ENCODE results near the gene PDILT. TPM values are rescaled to one million over a fixed set of nuclear protein-coding genes. Genes with fewer than 3 reads are reported as not detected.

The PDILT gene
- total RNA-seq, 2 experiments from 2014 or later: not detected

GRCh38 chr16:20329392-20330138 is 75.0 kb downstream of the PDILT start:
- Mint-ChIP-seq H3K27me3 (no peaks in the 10 kb centered on the region), H3K9me3 (no peaks in the 10 kb centered on the region), H3K4me3 (no peak overlapping the region), H3K36me3 (ENCODE audit: low read depth) (no peaks in the 10 kb centered on the region), H3K4me1 (ENCODE audit: low read depth) (no peaks in the 10 kb centered on the region), H3K27ac (no peak overlapping the region)
- intact Hi-C loops (cut with micrococcal nuclease): no loop called here
- ChIA-PET CTCF (no interaction called here), POLR2A (interaction anchor here (0.6 kb wide), 2 partner anchors 633 to 1087 kb away, joined by 3 read pairs; no protein-coding TSS in a partner anchor)
- TF ChIP-seq CTCF (IDR thresholded peaks at IDR 0.05): no peak
- DNase-seq: no peak
- ATAC-seq: no peak

GRCh38 chr16:20327444-20328041 is 77.0 kb downstream of the PDILT start, which contains the start of gene GP2:
GP2 (minus strand) TSS chr16:20327513; CDS start chr16:20326431, 1,082 bp downstream.
- no peak within 1 kb of the TSS for H3K4me3 Mint-ChIP-seq
- ATAC-seq (no peak), DNase-seq (no peak)
- H3K36me3 Mint-ChIP-seq (ENCODE audit: low read depth): no peaks in the 10 kb centered on the region
- no peak within 1 kb of the TSS for H3K27ac Mint-ChIP-seq
- TF ChIP-seq CTCF (IDR thresholded peaks at IDR 0.05): no peak
- ChIA-PET POLR2A (no interaction called here), CTCF (no interaction called here)
- intact Hi-C loops (cut with micrococcal nuclease): no loop called here
- H3K4me1 Mint-ChIP-seq (ENCODE audit: low read depth): no peaks in the 10 kb centered on the region
- no peaks in the 10 kb centered on the region for H3K9me3 Mint-ChIP-seq
- H3K27me3 Mint-ChIP-seq: no peaks in the 10 kb centered on the region

DNA sequence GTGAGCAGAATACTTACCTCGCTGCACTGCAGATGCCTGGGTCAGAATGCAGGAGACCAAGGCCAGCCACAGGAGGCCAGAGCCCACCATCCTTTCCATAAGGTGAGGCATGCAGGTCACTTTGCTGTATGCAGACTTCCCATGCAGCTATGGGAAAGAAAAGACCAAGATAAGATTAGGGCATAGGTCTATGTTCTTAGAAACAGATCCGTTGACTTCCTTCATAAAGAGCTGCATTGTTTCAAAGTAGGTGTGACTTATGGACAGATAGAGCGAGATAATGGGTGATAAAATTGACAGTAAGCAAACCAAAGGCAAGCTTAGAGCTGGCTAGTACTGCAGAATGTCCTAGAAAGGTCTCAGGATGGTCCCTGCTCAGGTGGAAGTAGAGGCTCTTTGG is 78.2 kb downstream of the PDILT start:
- ChIA-PET POLR2A (no interaction called here), CTCF (no interaction called here)
- TF ChIP-seq CTCF (IDR thresholded peaks at IDR 0.05): no peak
- Mint-ChIP-seq H3K36me3 (ENCODE audit: low read depth) (no peaks in the 10 kb centered on the region), H3K27me3 (no peaks in the 10 kb centered on the region), H3K27ac (no peak overlapping the region), H3K9me3 (no peaks in the 10 kb centered on the region), H3K4me3 (no peak overlapping the region), H3K4me1 (ENCODE audit: low read depth) (no peaks in the 10 kb centered on the region)
- intact Hi-C loops (cut with micrococcal nuclease): no loop called here
- DNase-seq (no peak), ATAC-seq (no peak)

- ATAC-seq (no peak), DNase-seq (no peak)
- H3K27me3 Mint-ChIP-seq: no peaks in the 10 kb centered on the region
- POLR2A ChIA-PET: no interaction called here
- intact Hi-C loops (cut with micrococcal nuclease): no loop called here
- no peak for TF ChIP-seq CTCF (IDR thresholded peaks at IDR 0.05)
- CTCF ChIA-PET: no interaction called here
- no peak overlapping the region for H3K4me3 Mint-ChIP-seq
- H3K36me3 Mint-ChIP-seq (ENCODE audit: low read depth): no peaks in the 10 kb centered on the region
- no peaks in the 10 kb centered on the region for H3K4me1 Mint-ChIP-seq (ENCODE audit: low read depth)
- H3K9me3 Mint-ChIP-seq: no peaks in the 10 kb centered on the region
- no peak overlapping the region for H3K27ac Mint-ChIP-seq
Observed at GRCh38 chr16:20325005-20325404, 79.5 kb downstream of the PDILT start.

GRCh38 chr16:20323591-20324117 is 80.9 kb downstream of the PDILT start:
- no peaks in the 10 kb centered on the region for H3K36me3 Mint-ChIP-seq (ENCODE audit: low read depth)
- no peaks in the 10 kb centered on the region for H3K9me3 Mint-ChIP-seq
- CTCF ChIA-PET: no interaction called here
- DNase-seq: no peak
- POLR2A ChIA-PET: interaction anchor here (0.7 to 1.3 kb wide), 2 partner anchors 12 to 15 kb away, joined by 3 to 6 read pairs; no protein-coding TSS in a partner anchor
- no peak overlapping the region for H3K27ac Mint-ChIP-seq
- intact Hi-C loops (cut with micrococcal nuclease): no loop called here
- no peaks in the 10 kb centered on the region for H3K27me3 Mint-ChIP-seq
- H3K4me3 Mint-ChIP-seq: no peak overlapping the region
- ATAC-seq: no peak
- no peaks in the 10 kb centered on the region for H3K4me1 Mint-ChIP-seq (ENCODE audit: low read depth)
- no peak for TF ChIP-seq CTCF (IDR thresholded peaks at IDR 0.05)
